HG03045 (cell line): ENCODE data around the gene CSNK1A1.

Experiments used
- ATAC-seq: cut with Tn5 transposase; IDR thresholded peaks from one replicate; pipeline ENCODE4 v1.9.1; 2021; ENCODE audit warnings: mild to moderate bottlenecking, moderate library complexity; ENCODE audit not compliant: unreplicated experiment

Gene CSNK1A1

DNA sequence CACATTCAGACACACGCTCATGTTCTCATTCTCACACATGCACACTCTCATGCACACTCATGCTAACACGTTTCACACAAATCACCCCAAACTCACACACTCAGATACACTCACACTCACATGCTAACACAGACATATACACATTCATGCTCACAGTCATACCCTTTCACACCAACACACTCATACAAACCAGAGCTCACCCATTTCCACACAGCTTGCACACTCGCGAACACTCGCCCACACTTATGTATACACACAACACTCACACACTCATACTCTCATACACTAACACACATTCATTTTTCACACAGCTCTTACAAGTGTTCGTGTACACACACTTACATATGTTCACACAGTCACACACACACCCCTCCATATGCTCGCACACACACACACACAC lies 108.0 kb downstream of the CSNK1A1 start:
- no peak for ATAC-seq

GRCh38 chr5:149442563-149443182 lies 108.6 kb downstream of the CSNK1A1 start:
- ATAC-seq = peak; percentile 82
